Measurements from ENCODE around the gene RASGRF1.

The RASGRF1 gene

GRCh38 chr15:79088426-79089205 is 2.0 kb downstream of the RASGRF1 start:
- TF ChIP-seq CTCF (IDR thresholded peaks at IDR 0.05; ENCODE audit: extremely low read depth, missing control alignments): no peak
- no peak for DNase-seq (ENCODE audit: low spot score)

- no peak for DNase-seq (ENCODE audit: low spot score)
- no peak for TF ChIP-seq CTCF (IDR thresholded peaks at IDR 0.05; ENCODE audit: extremely low read depth, missing control alignments)
These were observed 3.8 kb downstream of the RASGRF1 start for GRCh38 chr15:79086814-79087213.

- no peak for DNase-seq (ENCODE audit: low spot score)
- TF ChIP-seq CTCF (IDR thresholded peaks at IDR 0.05; ENCODE audit: extremely low read depth, missing control alignments): no peak
These were observed 6.1 kb downstream of the RASGRF1 start for GRCh38 chr15:79084308-79084968.

- no peak for TF ChIP-seq CTCF (IDR thresholded peaks at IDR 0.05; ENCODE audit: extremely low read depth, missing control alignments)
- no peak for DNase-seq (ENCODE audit: low spot score)
These were observed 7.4 kb downstream of the RASGRF1 start for GRCh38 chr15:79083154-79083553.

GRCh38 chr15:79082363-79083070 is 8.1 kb downstream of the RASGRF1 start:
- no peak for TF ChIP-seq CTCF (IDR thresholded peaks at IDR 0.05; ENCODE audit: extremely low read depth, missing control alignments)
- no peak for DNase-seq (ENCODE audit: low spot score)

- TF ChIP-seq CTCF (IDR thresholded peaks at IDR 0.05; ENCODE audit: extremely low read depth, missing control alignments): no peak
- DNase-seq (ENCODE audit: low spot score): no peak
These were observed 11.7 kb downstream of the RASGRF1 start for GRCh38 chr15:79078763-79079410.
